Testis (tissue), 2 donors: ENCODE measurements around the gene BMP6.

Source experiments
- CTCF ChIP-seq, 3 experiments: fragments of 450-650 bp in 2 of 3; fragments of 200-600 bp in 1 of 3; sonication (generic) in 1 of 3; IDR thresholded peaks; one replicate each; pipeline ENCODE4 v1.5.1; 2016 to 2019; ENCODE audit warnings: antibody characterized with exemption in 3 of 3, mild to moderate bottlenecking in 2 of 3, moderate library complexity in 1 of 3
- POLR2A ChIP-seq: fragments of 450-650 bp; IDR thresholded peaks from one replicate; pipeline ENCODE4 v1.6.1; 2017; ENCODE audit warnings: antibody characterized with exemption, mild to moderate bottlenecking, moderate library complexity

DNA sequence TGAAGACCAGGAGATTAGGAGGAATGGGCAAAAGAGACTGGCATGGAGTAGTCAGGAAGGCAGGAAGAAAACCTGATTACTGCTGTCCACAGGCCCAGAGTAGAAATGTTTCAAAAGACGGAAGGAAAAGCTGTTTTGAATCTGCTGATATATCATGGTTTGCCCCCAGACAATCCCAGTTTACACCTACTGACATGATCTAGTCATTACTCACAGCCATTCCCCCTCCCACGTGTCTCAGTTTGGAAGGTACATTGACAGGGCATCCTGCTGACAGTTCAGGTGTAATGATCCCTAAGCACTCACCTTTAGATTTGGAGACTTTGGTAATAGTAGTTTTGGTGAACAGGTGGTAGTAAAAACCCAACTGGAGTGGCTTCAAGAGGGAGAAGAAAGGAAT is 194.5 kb downstream of the BMP6 start:
- TF ChIP-seq CTCF (IDR thresholded peaks at IDR 0.05) = no peak
- TF ChIP-seq POLR2A = no peak
